Activated CD4-positive, alpha-beta T cell treated with anti-CD3 and anti-CD28 coated beads, Interleukin-2, amount 10 ng/mL, durations not matched to agents 24 days and 14 days (primary cell): ENCODE measurements around the gene ABL1. TPM values are rescaled to one million over a fixed set of nuclear protein-coding genes. Genes with fewer than 3 reads are reported as not detected.

Source experiments
- DNase-seq: peaks from one replicate; pipeline ENCODE4 v3.0.0; 2022
- H3K27ac Mint-ChIP-seq: one replicate; pipeline ENCODE4 v1.8.0; 2022; ENCODE audit warnings: mild to moderate bottlenecking, mixed read lengths
- H3K27me3 Mint-ChIP-seq: one replicate; pipeline ENCODE4 v1.8.0; 2022; ENCODE audit warnings: mixed read lengths
- H3K36me3 Mint-ChIP-seq: one replicate; pipeline ENCODE4 v1.8.0; 2022; ENCODE audit warnings: low read depth, mild to moderate bottlenecking, mixed read lengths
- H3K4me1 Mint-ChIP-seq: one replicate; pipeline ENCODE4 v1.8.0; 2021; ENCODE audit warnings: mixed read lengths
- H3K4me3 Mint-ChIP-seq: one replicate; pipeline ENCODE4 v1.8.0; 2022; ENCODE audit warnings: mild to moderate bottlenecking, moderate library complexity, mixed read lengths
- H3K9me3 Mint-ChIP-seq: one replicate; pipeline ENCODE4 v1.8.0; 2021; ENCODE audit warnings: mixed read lengths
- intact Hi-C: fragments of 100-400 bp; cut with micrococcal nuclease; formaldehyde crosslinking; loops from one replicate; pipeline ENCODE4 v1.15.1; 2023
- total RNA-seq: library from RNA; stranded (reverse); gene quantifications from 2 replicates; pipeline ENCODE4 v1.2.3, GENCODE V29; 2022

ABL1 gene
- total RNA-seq, 1 donor from 2014 or later = 35.7 TPM

GRCh38 chr9:130899051-130899748, 64.1 kb downstream of the ABL1 start:
- H3K4me1 Mint-ChIP-seq = no peaks in the 10 kb centered on the region
- intact Hi-C loops = no loop called here
- no peak for DNase-seq

GRCh38 chr9:130900701-130901497, 65.8 kb downstream of the ABL1 start:
- intact Hi-C loops = no loop called here

More at GRCh38 chr9:130899051-130899748, 64.1 kb downstream of the ABL1 start:
- no peak overlapping the region for H3K27ac Mint-ChIP-seq
- no peaks in the 10 kb centered on the region for H3K27me3 Mint-ChIP-seq
- H3K36me3 Mint-ChIP-seq = no peaks in the 10 kb centered on the region
- H3K4me3 Mint-ChIP-seq = no peak overlapping the region
- H3K9me3 Mint-ChIP-seq = no peaks in the 10 kb centered on the region

GRCh38 chr9:130901498-130902203, 66.6 kb downstream of the ABL1 start:
- Mint-ChIP-seq H3K27ac (no peak overlapping the region), H3K9me3 (no peaks in the 10 kb centered on the region), H3K4me3 (no peak overlapping the region), H3K36me3 (no peaks in the 10 kb centered on the region), H3K4me1 (no peaks in the 10 kb centered on the region), H3K27me3 (no peaks in the 10 kb centered on the region)
- no peak for DNase-seq
- intact Hi-C loops = no loop called here

More at GRCh38 chr9:130900701-130901497, 65.8 kb downstream of the ABL1 start:
- no peaks in the 10 kb centered on the region for H3K4me1 Mint-ChIP-seq
- no peak overlapping the region for H3K27ac Mint-ChIP-seq
- H3K36me3 Mint-ChIP-seq = no peaks in the 10 kb centered on the region
- no peaks in the 10 kb centered on the region for H3K27me3 Mint-ChIP-seq
- no peak for DNase-seq
- H3K4me3 Mint-ChIP-seq = no peak overlapping the region
- H3K9me3 Mint-ChIP-seq = no peaks in the 10 kb centered on the region

GRCh38 chr9:130902204-130903185, 67.4 kb downstream of the ABL1 start:
- intact Hi-C loops = no loop called here
- H3K27ac Mint-ChIP-seq = no peak overlapping the region
- no peak for DNase-seq

GRCh38 chr9:130903194-130904069, 68.4 kb downstream of the ABL1 start:
- no peak for DNase-seq
- no peaks in the 10 kb centered on the region for H3K36me3 Mint-ChIP-seq
- no peak overlapping the region for H3K4me3 Mint-ChIP-seq
- no peaks in the 10 kb centered on the region for H3K4me1 Mint-ChIP-seq
- no peak overlapping the region for H3K27ac Mint-ChIP-seq
- H3K9me3 Mint-ChIP-seq = no peaks in the 10 kb centered on the region
- intact Hi-C loops = no loop called here
- H3K27me3 Mint-ChIP-seq = peaks cover 2% of the 10 kb centered on the region

More at GRCh38 chr9:130902204-130903185, 67.4 kb downstream of the ABL1 start:
- Mint-ChIP-seq H3K4me1 (no peaks in the 10 kb centered on the region), H3K4me3 (no peak overlapping the region), H3K9me3 (no peaks in the 10 kb centered on the region), H3K27me3 (no peaks in the 10 kb centered on the region), H3K36me3 (no peaks in the 10 kb centered on the region)

- H3K9me3 Mint-ChIP-seq = no peaks in the 10 kb centered on the region
- no peak overlapping the region for H3K4me3 Mint-ChIP-seq
- H3K27ac Mint-ChIP-seq = no peak overlapping the region
- intact Hi-C loops = no loop called here
- H3K27me3 Mint-ChIP-seq = peaks cover 2% of the 10 kb centered on the region
- H3K4me1 Mint-ChIP-seq = no peaks in the 10 kb centered on the region
- no peaks in the 10 kb centered on the region for H3K36me3 Mint-ChIP-seq
- no peak for DNase-seq
Measured at GRCh38 chr9:130904070-130905044, 69.3 kb downstream of the ABL1 start.

GRCh38 chr9:130905125-130905901, 70.3 kb downstream of the ABL1 start:
- Mint-ChIP-seq H3K27me3 (peaks cover 2% of the 10 kb centered on the region), H3K36me3 (no peaks in the 10 kb centered on the region), H3K4me1 (no peaks in the 10 kb centered on the region), H3K9me3 (no peaks in the 10 kb centered on the region), H3K27ac (no peak overlapping the region), H3K4me3 (no peak overlapping the region)
- DNase-seq = no peak
- intact Hi-C loops = no loop called here

GRCh38 chr9:130905902-130906734, 71.1 kb downstream of the ABL1 start:
- H3K36me3 Mint-ChIP-seq = no peaks in the 10 kb centered on the region
- DNase-seq = no peak
- no peak overlapping the region for H3K27ac Mint-ChIP-seq
- peaks cover 2% of the 10 kb centered on the region for H3K27me3 Mint-ChIP-seq
- H3K9me3 Mint-ChIP-seq = no peaks in the 10 kb centered on the region
- H3K4me3 Mint-ChIP-seq = no peak overlapping the region
- intact Hi-C loops = no loop called here
- H3K4me1 Mint-ChIP-seq = no peaks in the 10 kb centered on the region

- intact Hi-C loops = no loop called here
Measured at GRCh38 chr9:130906735-130907416, 71.8 kb downstream of the ABL1 start.

GRCh38 chr9:130908146-130908877, 73.3 kb downstream of the ABL1 start:
- Mint-ChIP-seq H3K9me3 (no peaks in the 10 kb centered on the region), H3K4me1 (no peaks in the 10 kb centered on the region), H3K36me3 (no peaks in the 10 kb centered on the region), H3K27me3 (peaks cover 2% of the 10 kb centered on the region), H3K4me3 (no peak overlapping the region), H3K27ac (no peak overlapping the region)
- no peak for DNase-seq
- intact Hi-C loops = no loop called here

More at GRCh38 chr9:130906735-130907416, 71.8 kb downstream of the ABL1 start:
- Mint-ChIP-seq H3K4me3 (no peak overlapping the region), H3K27me3 (peaks cover 2% of the 10 kb centered on the region), H3K36me3 (no peaks in the 10 kb centered on the region), H3K9me3 (no peaks in the 10 kb centered on the region), H3K4me1 (no peaks in the 10 kb centered on the region), H3K27ac (no peak overlapping the region)
- DNase-seq = no peak
